MCF 10A (cell line): ENCODE measurements around the gene IGSF8. TPM values are rescaled to one million over a fixed set of nuclear protein-coding genes. Genes with fewer than 3 reads are reported as not detected.
A peak's percentile ranks its signal among the peaks of the same experiment; 100 is the strongest.

Experiments used
- BruUV-seq: library from RNA; stranded (reverse); fragments of 400-500 nt; replicated peaks from 2 replicates; lab custom pipeline; 2021; lab: Mats Ljungman, UMichigan
- CTCF ChIA-PET: fragments of 300-600 bp; sonication (Branson Sonifier 250); formaldehyde crosslinking; extraction: SDS; loops from one replicate; lab custom pipeline; 2021; ENCODE audit warnings: antibody characterized with exemption, inconsistent platforms; lab: Yijun Ruan, JAX
- POLR2A ChIA-PET: fragments of 300-600, 350-650 bp; sonication (Branson Sonifier 250); formaldehyde crosslinking; extraction: SDS; loops from one replicate; lab custom pipeline; 2020; ENCODE audit warnings: antibody characterized with exemption, inconsistent platforms; lab: Yijun Ruan, JAX
- DNase-seq: peaks from one replicate; pipeline ENCODE4 v3.0.0-alpha.2; 2018; ENCODE audit not compliant: unreplicated experiment
- H3K27ac Mint-ChIP-seq: one replicate; pipeline ENCODE4 v1.8.0; 2022; ENCODE audit warnings: mild to moderate bottlenecking, low read depth, mixed read lengths; ENCODE audit not compliant: unreplicated experiment
- H3K27me3 Mint-ChIP-seq: one replicate; pipeline ENCODE4 v1.8.0; 2022; ENCODE audit warnings: mixed read lengths; ENCODE audit not compliant: insufficient read depth, unreplicated experiment
- H3K36me3 Mint-ChIP-seq: one replicate; pipeline ENCODE4 v1.8.0; 2022; ENCODE audit warnings: mild to moderate bottlenecking, moderate library complexity, mixed read lengths; ENCODE audit not compliant: insufficient read depth, unreplicated experiment
- H3K4me1 Mint-ChIP-seq: one replicate; pipeline ENCODE4 v1.8.0; 2022; ENCODE audit warnings: mixed read lengths; ENCODE audit not compliant: insufficient read depth, unreplicated experiment
- H3K4me3 Mint-ChIP-seq: one replicate; pipeline ENCODE4 v1.8.0; 2022; ENCODE audit warnings: mild to moderate bottlenecking, moderate library complexity, mixed read lengths; ENCODE audit not compliant: unreplicated experiment
- H3K9me3 Mint-ChIP-seq: one replicate; pipeline ENCODE4 v1.8.0; 2022; ENCODE audit warnings: mixed read lengths; ENCODE audit not compliant: unreplicated experiment
- CTCF ChIP-seq: fragments of 200-600 bp; IDR thresholded peaks from one replicate; pipeline ENCODE4 v1.8.0; 2022; ENCODE audit warnings: antibody characterized with exemption, mild to moderate bottlenecking; ENCODE audit not compliant: unreplicated experiment
- intact Hi-C: fragments of 100-400 bp; cut with micrococcal nuclease; formaldehyde crosslinking; loops from 2 replicates; pipeline ENCODE4 v1.14.1; 2022
- total RNA-seq: library from RNA; stranded (reverse); gene quantifications from 2 replicates; pipeline ENCODE4 v1.2.3, GENCODE V29; 2022

The IGSF8 gene
- total RNA-seq, 1 experiment from 2014 or later: 13.8 TPM

DNA sequence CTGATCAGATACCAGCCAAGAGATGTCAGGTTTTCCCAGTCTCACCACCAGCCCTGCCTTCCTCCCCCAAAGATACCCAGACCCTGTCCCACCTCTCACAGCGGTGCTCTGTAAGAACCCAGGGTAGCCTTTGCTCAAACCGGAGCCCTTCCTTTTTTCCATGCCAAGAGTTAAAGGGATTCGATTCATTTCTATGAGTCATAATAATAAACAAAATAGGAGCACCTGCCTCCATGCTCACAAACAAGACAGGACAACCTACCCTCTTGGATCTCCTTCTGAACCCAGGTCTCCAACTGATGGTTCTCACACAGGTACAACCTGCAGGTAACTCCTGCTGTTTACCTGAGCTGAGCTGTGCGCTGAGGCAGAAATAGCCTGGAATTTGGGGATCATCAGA, 11.3 kb upstream of the IGSF8 start:
- H3K4me3 Mint-ChIP-seq: no peak overlapping the region
- DNase-seq: peak; percentile 21
- no peaks in the 10 kb centered on the region for H3K27me3 Mint-ChIP-seq
- ChIA-PET CTCF (interaction anchor here (0.5 to 13.2 kb wide), 24 partner anchors 8 to 237 kb away, joined by 3 to 243 read pairs (median 5); partner anchors contain the start of genes CASQ1 and PEA15), POLR2A (interaction anchor here (0.9 to 1.4 kb wide), 4 partner anchors 9 to 182 kb away, joined by 3 to 4 read pairs (median 4); partner anchors contain the start of gene PEX19)
- no peak overlapping the region for H3K27ac Mint-ChIP-seq
- no peaks in the 10 kb centered on the region for H3K9me3 Mint-ChIP-seq
- H3K36me3 Mint-ChIP-seq: no peaks in the 10 kb centered on the region
- intact Hi-C loops: no loop called here
- H3K4me1 Mint-ChIP-seq: peaks cover 12% of the 10 kb centered on the region
- BruUV-seq: no TSS peak
- TF ChIP-seq CTCF: no peak

GRCh38 chr1:160108888-160109662, 10.7 kb upstream of the IGSF8 start:
- peak; percentile 88 for DNase-seq
- H3K9me3 Mint-ChIP-seq: no peaks in the 10 kb centered on the region
- ChIA-PET CTCF (interaction anchor here (0.5 to 13.2 kb wide), 28 partner anchors 8 to 307 kb away, joined by 3 to 243 read pairs (median 5); partner anchors contain the start of genes CASQ1, IGSF8 and PEA15), POLR2A (interaction anchor here (1.0 to 1.6 kb wide), 4 partner anchors 8 to 182 kb away, joined by 3 to 5 read pairs (median 4); partner anchors contain the start of genes IGSF8 and PEX19)
- no peaks in the 10 kb centered on the region for H3K36me3 Mint-ChIP-seq
- no peaks in the 10 kb centered on the region for H3K27me3 Mint-ChIP-seq
- BruUV-seq: no TSS peak
- no peak overlapping the region for H3K4me3 Mint-ChIP-seq
- no peak overlapping the region for H3K27ac Mint-ChIP-seq
- H3K4me1 Mint-ChIP-seq: peaks cover 12% of the 10 kb centered on the region
- intact Hi-C loops: no loop called here
- peak; percentile 52 for TF ChIP-seq CTCF

GRCh38 chr1:160107512-160107911, 9.1 kb upstream of the IGSF8 start:
- peaks cover 12% of the 10 kb centered on the region for H3K4me1 Mint-ChIP-seq
- POLR2A ChIA-PET: interaction anchor here (1.2 to 1.6 kb wide), 2 partner anchors 9 to 10 kb away, joined by 3 to 5 read pairs; partner anchors contain the start of gene IGSF8
- CTCF ChIA-PET: interaction anchor here (0.5 to 13.2 kb wide), 13 partner anchors 9 to 190 kb away, joined by 3 to 243 read pairs (median 5); partner anchors contain the start of gene IGSF8

More at GRCh38 chr1:160107512-160107911, 9.1 kb upstream of the IGSF8 start:
- no peaks in the 10 kb centered on the region for H3K9me3 Mint-ChIP-seq
- no TSS peak for BruUV-seq
- intact Hi-C loops: no loop called here
- no peaks in the 10 kb centered on the region for H3K27me3 Mint-ChIP-seq
- H3K36me3 Mint-ChIP-seq: no peaks in the 10 kb centered on the region
- no peak overlapping the region for H3K4me3 Mint-ChIP-seq
- no peak overlapping the region for H3K27ac Mint-ChIP-seq
- TF ChIP-seq CTCF: no peak
- DNase-seq: no peak
